Right forelimb (tissue), 1 donor: ENCODE measurements around the gene WDR83.

Experiments
- DNase-seq: peaks from one replicate; pipeline ENCODE4 v3.0.0-alpha.2; 2018

WDR83 gene

GRCh38 chr19:12720296-12720695 is 53.7 kb downstream of the WDR83 start:
- DNase-seq: no peak

GRCh38 chr19:12720851-12721655 is 54.4 kb downstream of the WDR83 start:
- DNase-seq: no peak

GRCh38 chr19:12721656-12722565 is 55.3 kb downstream of the WDR83 start:
- DNase-seq: peak; percentile 85

- peak; percentile 94 for DNase-seq
Observed at GRCh38 chr19:12722566-12723380, 56.2 kb downstream of the WDR83 start.

- no peak for DNase-seq
Observed at GRCh38 chr19:12723381-12723640, 56.7 kb downstream of the WDR83 start.

- peak; percentile 77 for DNase-seq
Observed at GRCh38 chr19:12723641-12724426, 57.2 kb downstream of the WDR83 start, which contains the start of gene TNPO2. Gene TNPO2 (minus strand): TSS chr19:12723932. CDS start chr19:12720977, 2,955 bp downstream.
